GM21723 (cell line): ENCODE data around the gene CRYGD.
"Not testable (repeated sequence)": the region's sequence is repeated elsewhere in the genome, so short reads cannot be mapped to it uniquely, and the experiment has no call there.

Experiments
- ATAC-seq: cut with Tn5 transposase; IDR thresholded peaks from one replicate; pipeline ENCODE4 v1.9.1; 2021; ENCODE audit warnings: mild to moderate bottlenecking, moderate library complexity; ENCODE audit not compliant: unreplicated experiment

CRYGD gene

DNA sequence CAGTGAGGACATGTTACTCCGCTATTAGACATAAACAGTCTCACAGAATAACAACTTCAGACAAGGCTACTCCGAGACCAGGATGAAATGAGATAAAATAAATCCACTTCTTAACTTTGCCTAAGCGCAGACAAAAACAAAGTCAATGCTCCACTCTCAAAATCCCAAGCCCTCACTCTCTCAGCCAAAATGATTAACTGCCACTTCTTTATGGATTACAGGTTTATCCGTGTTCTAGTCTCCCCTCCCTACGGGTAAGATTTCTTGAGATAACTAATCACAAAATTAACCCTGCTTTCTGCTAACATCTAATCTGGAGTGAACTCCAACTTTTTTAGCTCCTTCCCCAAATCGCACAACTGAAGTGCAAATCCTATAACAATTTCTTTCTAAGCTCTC is 6.4 kb upstream of the CRYGD start:
- ATAC-seq, result no peak

GRCh38 chr2:208129744-208130711 is 5.7 kb upstream of the CRYGD start, which contains the start of gene CRYGC:
TSS of gene CRYGC (minus strand) at chr2:208129828. CDS start at chr2:208129792, 36 bp downstream.
- ATAC-seq, result no peak

DNA sequence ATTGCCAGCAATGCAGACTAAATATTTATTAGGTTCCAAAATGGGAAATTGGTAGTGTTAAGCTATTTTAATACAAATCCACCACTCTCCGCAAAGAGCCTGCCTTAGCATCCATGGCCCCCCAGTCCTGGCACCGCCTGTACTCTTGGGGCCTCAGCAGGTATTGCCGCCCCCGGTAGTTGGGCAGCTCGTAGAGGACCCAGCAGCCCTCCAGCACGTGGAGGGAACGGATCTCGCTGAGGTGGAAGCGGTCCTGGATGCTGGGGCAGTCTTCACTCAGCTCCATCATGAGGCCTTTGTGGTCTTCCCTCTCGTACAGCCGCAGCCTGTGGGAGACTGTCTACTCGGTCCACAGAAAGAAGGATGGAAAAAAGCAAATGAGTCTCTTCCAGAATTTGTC is 3.8 kb upstream of the CRYGD start:
- ATAC-seq, result no peak

DNA sequence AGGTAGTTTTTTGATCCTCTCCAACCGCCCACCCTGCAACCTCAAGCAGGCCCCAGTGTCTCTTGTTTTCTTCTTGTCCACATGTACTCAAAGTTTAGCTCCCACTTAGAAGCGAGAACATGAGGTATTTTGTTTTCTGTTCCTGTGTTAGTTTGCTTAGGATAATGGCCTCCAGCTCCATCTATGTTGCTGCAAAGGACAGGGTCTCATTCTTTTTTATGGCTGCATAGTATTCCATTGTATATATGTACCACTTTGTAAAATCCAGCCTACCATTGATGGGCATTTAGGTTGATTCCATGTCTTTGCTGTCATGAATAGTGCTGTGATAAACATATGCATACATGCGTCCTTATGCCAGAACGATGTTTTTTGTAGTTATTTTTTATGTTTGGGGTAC is 2.8 kb upstream of the CRYGD start:
- no peak for ATAC-seq

GRCh38 chr2:208125251-208125650 is 927 bp upstream of the CRYGD start:
- ATAC-seq, result no peak

DNA sequence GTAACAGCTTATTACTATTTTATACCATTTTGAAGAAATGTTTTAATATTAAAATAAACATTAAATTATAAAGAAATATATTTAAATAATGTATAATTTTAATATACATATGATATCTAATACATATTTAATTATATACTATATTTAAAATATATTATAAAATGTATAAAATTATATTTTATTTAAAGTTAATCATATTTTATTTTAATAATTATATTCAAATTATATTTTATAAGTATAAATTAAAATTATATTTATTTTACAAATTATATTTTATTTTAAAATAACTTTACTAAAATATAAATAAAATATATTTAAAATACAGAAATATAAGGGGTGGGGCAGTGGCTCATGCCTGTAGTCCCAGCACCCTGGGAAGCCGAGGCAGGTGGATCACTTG is 2.1 kb downstream of the CRYGD start:
- ATAC-seq, result no peak

DNA sequence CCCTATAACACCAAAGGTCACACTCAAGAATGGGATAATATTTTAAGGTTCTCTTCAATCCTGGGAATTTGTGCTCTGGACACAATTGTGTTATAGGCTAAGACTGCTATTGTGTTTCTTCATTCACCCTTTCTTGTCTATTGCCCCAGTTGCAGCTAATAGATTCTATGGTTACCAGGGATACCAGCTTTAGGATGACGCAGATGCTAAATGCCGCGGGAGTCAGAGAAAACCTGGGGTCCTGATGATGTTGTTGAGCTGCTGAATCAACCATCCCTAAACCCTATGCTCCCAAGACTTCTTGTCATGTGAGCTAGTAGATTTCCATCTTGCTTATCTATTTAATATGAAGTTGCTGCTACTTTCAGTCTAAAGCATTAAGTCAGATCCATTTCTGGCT is 5.4 kb downstream of the CRYGD start:
- no peak for ATAC-seq

DNA sequence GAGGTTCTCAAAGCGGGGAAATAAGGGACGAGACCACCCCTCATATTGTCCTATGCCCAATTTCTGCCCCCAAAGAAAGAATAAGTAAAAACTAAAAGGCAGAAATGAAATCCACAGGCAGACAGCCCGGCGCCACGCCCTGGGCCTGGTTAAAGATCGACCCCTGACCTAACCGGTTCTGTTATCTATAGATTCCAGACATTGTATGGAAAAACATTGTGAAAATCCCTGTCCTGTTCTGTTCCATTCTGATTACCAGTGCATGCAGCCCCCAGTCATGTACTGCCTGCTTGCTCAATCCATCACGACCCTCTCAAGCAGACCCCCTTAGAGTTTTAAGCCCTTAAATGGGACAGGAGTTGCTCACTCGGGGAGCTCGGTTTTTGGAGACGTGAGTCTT is 6.9 kb downstream of the CRYGD start:
- ATAC-seq, result not testable (repeated sequence)

GRCh38 chr2:208112969-208113368 is 11.4 kb downstream of the CRYGD start:
- no peak for ATAC-seq

- ATAC-seq, result not testable (repeated sequence)
Measured at GRCh38 chr2:208112273-208112745, 12.0 kb downstream of the CRYGD start.

DNA sequence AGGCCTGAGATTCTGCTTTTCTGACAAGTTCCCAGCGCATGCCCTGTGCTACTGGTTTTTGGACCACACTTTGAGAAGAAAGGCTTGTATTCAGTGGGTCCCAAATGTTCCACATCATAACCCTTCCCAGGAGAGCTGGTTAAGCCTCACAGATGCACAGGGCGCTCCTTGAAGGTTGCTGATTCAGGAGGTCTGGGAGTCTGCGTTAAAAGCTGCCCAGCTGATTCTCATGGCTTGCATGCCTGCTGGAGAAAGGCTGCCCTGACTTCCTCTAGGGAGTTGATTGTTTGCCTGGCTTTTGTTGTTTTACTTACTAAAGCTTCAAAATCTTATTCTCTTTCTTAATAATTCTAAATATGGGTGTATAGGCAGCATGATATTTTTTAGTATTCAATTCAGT is 20.7 kb downstream of the CRYGD start:
- no peak for ATAC-seq

DNA sequence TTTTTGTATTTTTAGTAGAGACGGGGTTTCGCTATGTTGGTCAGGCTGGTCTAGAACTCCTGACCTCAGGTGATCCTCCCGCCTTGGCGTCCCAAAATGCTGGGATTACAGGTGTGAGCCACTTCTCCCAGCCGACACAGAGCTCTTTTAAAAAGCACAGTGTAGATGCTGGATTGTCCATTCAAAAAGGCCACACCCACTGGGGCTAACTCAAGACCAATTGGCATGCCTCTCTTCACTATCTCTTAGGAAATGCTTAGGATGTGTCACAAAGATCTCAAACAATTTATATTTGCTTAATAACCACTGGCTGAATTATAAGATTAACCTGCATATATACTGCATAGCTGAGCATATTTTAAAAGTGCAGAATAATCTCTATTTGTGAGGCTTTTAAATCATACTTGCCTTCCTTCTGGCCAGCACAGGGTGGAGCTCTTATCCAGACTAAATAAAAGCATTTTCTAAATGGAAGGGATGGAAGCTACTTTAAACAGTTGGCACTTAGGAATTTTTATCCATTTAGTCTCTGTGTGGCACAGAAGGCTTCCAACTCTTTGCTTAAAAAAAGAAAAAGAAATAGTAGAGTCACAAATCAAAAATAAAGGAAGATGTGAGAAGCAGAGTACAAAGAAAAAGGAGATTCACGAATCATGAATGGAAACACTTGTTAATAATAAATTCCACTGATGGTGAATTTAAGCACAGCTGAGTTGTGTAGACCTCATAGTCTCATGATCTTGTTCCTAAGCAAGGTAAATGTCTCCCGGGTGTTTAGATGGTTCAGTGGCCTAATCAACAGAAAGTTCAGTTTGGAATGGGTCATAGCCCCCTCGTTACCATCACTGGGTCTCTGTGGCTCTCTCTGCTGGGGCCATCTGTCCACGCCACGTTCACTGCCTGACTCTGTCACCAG is 22.4 kb downstream of the CRYGD start:
- ATAC-seq, result no peak

DNA sequence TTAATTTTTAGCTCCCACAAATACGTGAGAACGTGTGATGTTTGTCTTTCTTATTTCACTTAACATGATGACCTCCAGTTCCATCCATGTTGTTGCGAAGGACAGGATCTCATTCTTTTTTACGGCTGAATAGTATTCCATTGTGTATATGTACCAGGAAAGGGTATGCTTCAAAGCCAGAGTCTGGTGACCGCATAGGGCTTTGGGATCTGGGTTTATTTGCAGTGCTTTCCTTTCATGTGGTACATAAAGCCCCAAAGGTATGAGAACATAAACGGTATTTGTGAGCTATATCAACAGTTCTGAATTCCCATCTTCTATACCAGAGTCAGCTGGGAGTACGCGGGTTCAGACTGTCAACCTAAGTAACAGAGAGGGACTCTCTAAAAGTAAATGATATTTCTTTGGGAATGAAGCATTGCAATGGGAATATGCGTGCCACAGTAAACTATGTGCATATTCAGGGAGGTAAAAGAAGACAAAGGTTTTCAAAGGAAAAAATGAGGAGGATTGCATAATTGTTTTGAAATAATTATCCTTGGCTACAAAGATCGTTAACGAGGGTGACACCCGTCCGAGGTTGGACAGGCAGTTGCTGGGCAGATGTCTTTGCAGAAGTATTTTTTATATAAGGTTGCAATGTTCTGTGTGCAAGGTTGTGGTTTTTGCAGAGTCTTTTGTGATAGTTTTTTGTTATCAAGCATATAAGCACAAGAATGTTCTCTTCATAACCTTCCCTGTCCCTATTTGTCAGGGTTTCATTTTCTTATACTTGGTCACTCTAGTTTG is 24.4 kb downstream of the CRYGD start:
- no peak for ATAC-seq

- ATAC-seq, result not testable (repeated sequence)
Measured at GRCh38 chr2:208098701-208099100, 25.6 kb downstream of the CRYGD start.

GRCh38 chr2:208098267-208098666 is 26.1 kb downstream of the CRYGD start:
- no peak for ATAC-seq

DNA sequence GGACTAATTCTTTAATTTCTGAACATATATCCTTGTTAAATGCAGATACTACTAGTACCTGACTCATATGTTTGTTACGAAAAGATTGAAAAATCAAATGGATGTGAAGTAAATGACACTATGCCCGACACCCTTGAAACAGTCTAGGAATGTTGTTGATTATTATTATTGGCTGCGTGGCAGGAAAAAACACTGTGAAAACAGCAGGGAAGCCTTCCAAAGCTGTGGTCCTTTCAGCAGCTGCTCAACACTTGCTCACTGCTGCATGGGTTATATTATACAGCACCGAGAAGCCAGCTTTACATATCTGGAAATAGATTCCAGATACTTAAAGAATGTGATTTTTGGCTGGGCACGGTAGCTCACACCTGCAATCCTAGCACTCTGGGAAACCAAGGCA is 26.5 kb downstream of the CRYGD start:
- ATAC-seq, result no peak

DNA sequence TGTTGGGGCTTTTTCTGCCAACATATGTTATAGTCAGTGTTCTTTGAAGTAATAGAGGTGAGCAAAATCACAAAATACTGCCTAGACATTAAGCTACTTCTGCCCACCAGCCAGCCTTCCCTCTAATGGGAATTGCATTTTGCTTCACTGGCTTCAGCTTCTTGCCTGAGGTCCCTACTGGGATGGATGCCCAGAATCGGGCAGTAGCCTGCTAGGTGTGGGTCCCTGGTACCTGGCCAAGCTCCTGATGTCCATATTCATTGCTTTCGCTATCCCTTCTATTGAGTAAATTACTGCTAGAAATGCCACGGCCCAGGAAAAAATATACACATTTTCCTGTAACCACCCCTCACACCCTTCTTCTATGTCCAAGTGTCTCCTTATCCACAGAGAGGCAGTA is 27.0 kb downstream of the CRYGD start:
- no peak for ATAC-seq

DNA sequence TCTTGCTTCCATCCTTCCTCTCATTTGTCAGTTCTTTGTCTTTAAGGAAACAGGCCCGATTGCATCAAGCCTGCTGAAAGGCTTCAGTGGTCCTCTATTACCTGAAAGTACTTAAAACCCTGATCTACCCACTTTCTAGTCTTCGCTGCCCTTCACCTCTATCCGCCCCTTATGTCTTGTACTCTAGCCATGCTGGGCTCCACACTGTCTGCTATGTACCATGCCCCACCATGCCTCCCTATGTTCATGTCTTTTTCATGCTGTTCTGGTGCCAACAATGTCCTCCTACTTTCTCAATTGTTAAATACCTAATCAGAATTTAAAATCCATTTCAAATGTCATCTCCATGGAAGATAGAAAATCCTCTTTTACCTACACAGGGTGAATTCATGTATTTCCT is 28.2 kb downstream of the CRYGD start:
- no peak for ATAC-seq

DNA sequence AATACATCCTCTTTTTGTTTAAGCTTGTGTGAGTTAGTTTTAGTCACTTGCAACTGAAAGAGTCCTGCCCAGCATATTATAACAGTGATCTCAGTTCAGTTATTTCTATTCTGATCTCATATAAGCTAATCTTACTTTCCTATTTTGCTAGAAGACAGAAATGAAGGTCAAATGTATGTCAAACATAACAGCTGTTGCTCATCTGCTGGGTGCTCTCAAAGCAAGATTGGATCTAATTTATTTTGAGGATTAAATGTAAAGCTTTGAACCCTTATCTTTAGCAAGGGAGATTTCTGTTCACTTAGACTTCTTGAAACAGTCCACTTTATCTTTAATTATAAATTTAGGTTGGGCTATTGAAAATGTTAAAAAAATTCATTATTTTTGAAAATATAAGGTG is 31.2 kb downstream of the CRYGD start:
- no peak for ATAC-seq

- no peak for ATAC-seq
Measured at GRCh38 chr2:208092093-208092832, 32.1 kb downstream of the CRYGD start.
